B cell (primary cell): ENCODE results near the gene PAF1. TPM values are rescaled to one million over a fixed set of nuclear protein-coding genes. Genes with fewer than 3 reads are reported as not detected.

Experiments used
- ATAC-seq: fragments of 200-7000 bp; cut with Tn5 transposase; one replicate; pipeline ENCODE4 v1.10.0; 2021; ENCODE audit warnings: low read depth, mild to moderate bottlenecking, moderate number of reproducible peaks, moderate library complexity
- CTCF ChIA-PET: fragments of 350-600 bp; sonication (Branson Sonifier 250); formaldehyde crosslinking; loops from one replicate; lab custom pipeline; 2021; ENCODE audit warnings: antibody characterized with exemption, inconsistent platforms; lab: Charles Lee
- POLR2A ChIA-PET: fragments of 350-600 bp; sonication (Branson Sonifier 250); formaldehyde crosslinking; loops from one replicate; lab custom pipeline; 2021; ENCODE audit warnings: antibody characterized with exemption; lab: Charles Lee
- DNase-seq: peaks from one replicate; pipeline ENCODE4 v3.0.0; 2013
- H2AFZ ChIP-seq: 2 replicates; pipeline ENCODE4 v1.6.1; 2012; ENCODE audit warnings: mild to moderate bottlenecking, low read depth, low read length; ENCODE audit not compliant: insufficient read depth, poor library complexity, severe bottlenecking
- H3K27ac ChIP-seq, 2 donors: 1 replicate in 1 of 2; 2 replicates in 1 of 2; pipeline ENCODE4 v1.5.1; 2012 to 2013; ENCODE audit warnings: low read length in 2 of 2, mild to moderate bottlenecking in 2 of 2, moderate library complexity in 1 of 2
- H3K27me3 ChIP-seq, 4 experiments: fragments of 200-600 bp in 1 of 4; sonication (generic) in 1 of 4; replicated peaks in 1 of 4; 1 replicate in 2 of 4; 2 replicates in 2 of 4; pipeline versions ENCODE4 v1.6.1 to v1.7.0; 2013 to 2016; ENCODE audit warnings: low read length in 3 of 4, mild to moderate bottlenecking in 2 of 4, mixed read lengths in 1 of 4, moderate library complexity in 1 of 4; ENCODE audit not compliant: insufficient read depth in 4 of 4, control insufficient read depth in 3 of 4; ENCODE audit errors: control extremely low read depth in 1 of 4
- H3K36me3 ChIP-seq, 2 experiments: replicated peaks in 1 of 2; 1 replicate in 1 of 2; 2 replicates in 1 of 2; pipeline versions ENCODE4 v1.6.1 to v1.7.1; 2013; ENCODE audit warnings: low read length in 1 of 2; ENCODE audit not compliant: insufficient read depth in 2 of 2, control insufficient read depth in 1 of 2; ENCODE audit errors: control extremely low read depth in 1 of 2, extremely low read depth in 1 of 2
- H3K4me1 ChIP-seq, 2 donors: fragments of 200-600 bp in 1 of 2; sonication (generic) in 1 of 2; 1 replicate in 1 of 2; 2 replicates in 1 of 2; pipeline versions ENCODE4 v1.5.1 to v1.6.1; 2013 to 2017; ENCODE audit warnings: low read length in 2 of 2; ENCODE audit not compliant: control insufficient read depth in 2 of 2, insufficient read depth in 2 of 2
- H3K4me2 ChIP-seq: replicated peaks from 2 replicates; pipeline ENCODE3; 2012; ENCODE audit warnings: mild to moderate bottlenecking, low read depth, low read length; ENCODE audit not compliant: poor library complexity, severe bottlenecking
- H3K4me3 ChIP-seq, 5 experiments: fragments of 200-600 bp in 1 of 5; sonication (generic) in 1 of 5; 1 replicate in 3 of 5; 2 replicates in 2 of 5; pipeline versions ENCODE4 v1.5.1 to v1.7.0; 2011 to 2016; ENCODE audit warnings: low read length in 4 of 5, mild to moderate bottlenecking in 4 of 5, low read depth in 2 of 5, control low read depth in 1 of 5, moderate library complexity in 1 of 5; ENCODE audit not compliant: insufficient read depth in 1 of 5; ENCODE audit errors: control extremely low read depth in 1 of 5, extremely low read depth in 1 of 5
- H3K79me2 ChIP-seq: fragments of 200-600 bp; sonication (generic); one replicate; pipeline ENCODE4 v1.6.0; 2016; ENCODE audit warnings: low read length; ENCODE audit not compliant: control insufficient read depth, insufficient read depth
- H3K9ac ChIP-seq: fragments of 200-600 bp; sonication (generic); 2 replicates; pipeline ENCODE4 v1.6.1; 2017; ENCODE audit warnings: mild to moderate bottlenecking, low read length, moderate library complexity
- H3K9me3 ChIP-seq, 3 donors: one replicate each; pipeline versions ENCODE4 v1.6.1 to v1.7.1; 2013; ENCODE audit warnings: low read length in 2 of 3; ENCODE audit not compliant: control insufficient read depth in 2 of 3, insufficient read depth in 1 of 3; ENCODE audit errors: control extremely low read depth in 1 of 3
- H4K20me1 ChIP-seq: 2 replicates; pipeline ENCODE4 v1.6.0; 2012; ENCODE audit warnings: mild to moderate bottlenecking, low read length; ENCODE audit not compliant: insufficient read depth, control insufficient read depth, poor library complexity, severe bottlenecking
- H3K27ac Mint-ChIP-seq: one replicate; pipeline ENCODE4 v1.8.0; 2021; ENCODE audit warnings: mixed read lengths
- H3K27me3 Mint-ChIP-seq: one replicate; pipeline ENCODE4 v1.8.0; 2021; ENCODE audit warnings: mixed read lengths
- H3K4me1 Mint-ChIP-seq: one replicate; pipeline ENCODE4 v1.8.0; 2021; ENCODE audit warnings: mixed read lengths
- H3K4me3 Mint-ChIP-seq: one replicate; pipeline ENCODE4 v1.8.0; 2021; ENCODE audit warnings: mixed read lengths
- H3K9me3 Mint-ChIP-seq: one replicate; pipeline ENCODE4 v1.8.0; 2022; ENCODE audit warnings: mixed read lengths; ENCODE audit not compliant: insufficient read depth
- CTCF ChIP-seq: fragments of 200-600 bp; IDR thresholded peaks from one replicate; pipeline ENCODE4 v1.8.0; 2022; ENCODE audit warnings: antibody characterized with exemption, mild to moderate bottlenecking
- EZH2 ChIP-seq: IDR thresholded peaks from 2 replicates; pipeline ENCODE4 v1.6.1; 2012; ENCODE audit warnings: borderline replicate concordance, low read depth, mild to moderate bottlenecking, moderate library complexity, low read length; ENCODE audit not compliant: insufficient read depth, poor library complexity, severe bottlenecking
- WGBS: methylation state at CpG from one replicate; pipeline ENCODE4 v1.1.5; 2013; ENCODE audit warnings: missing lambda C conversion rate; ENCODE audit not compliant: insufficient coverage; 5-methylcytosine and 5-hydroxymethylcytosine counted together
- intact Hi-C: fragments of 100-400 bp; cut with micrococcal nuclease; formaldehyde crosslinking; loops from one replicate; pipeline ENCODE4 v1.10.0; 2022
- polyA plus RNA-seq: library from polyadenylated mRNA; depleted of rRNA; stranded (reverse); fragments of >200 nt; gene quantifications from 2 replicates; pipeline ENCODE4 v1.2.3, GENCODE V29; 2012
- total RNA-seq, 2 donors: library from RNA; stranded (reverse); fragments of 120-200 nt in 1 of 2; gene quantifications; 1 replicate in 1 of 2; 2 replicates in 1 of 2; pipeline versions ENCODE4 v1.2.3 to v1.2.4, GENCODE V29; 2013 to 2022

Gene PAF1
- total and polyA plus RNA-seq, 2 donors (not counting 1 experiment from before 2014, with no cell fraction given) = 59.9 to 387 TPM

- H3K4me1 Mint-ChIP-seq = peaks cover 44% of the 10 kb centered on the region
- intact Hi-C loops = loop anchor here (1.0 kb wide), 1 partner anchor 43 kb away; the partner anchor contains the start of genes MED29 and PAF1
- H3K4me2 ChIP-seq = peak overlapping the region; percentile 92
Observed at GRCh38 chr19:39434123-39435076, 43.5 kb upstream of the PAF1 start.

More at GRCh38 chr19:39434123-39435076, 43.5 kb upstream of the PAF1 start:
- Histone ChIP-seq H3K4me3 (peak overlapping the region in 4 of 5 experiments; percentile 65 to 100 (median 86)), H3K27ac (peak overlapping the region in 1 of 2 donors; percentile 93), H3K4me1 (peaks cover 23 to 33% of the 10 kb centered on the region in 2 donors), H3K79me2 (peaks cover 49% of the 10 kb centered on the region), H3K36me3 (peaks cover 7 to 37% of the 10 kb centered on the region in 2 experiments), H4K20me1 (peaks cover 34% of the 10 kb centered on the region), H2AFZ (no peak overlapping the region), H3K9ac (peak overlapping the region; percentile 96), H3K27me3 (no peaks in the 10 kb centered on the region), H3K9me3 (no peaks in the 10 kb centered on the region)
- ChIA-PET CTCF (interaction anchor here (1.5 to 1.8 kb wide), 5 partner anchors 11 to 43 kb away, joined by 6 to 28 read pairs (median 9); partner anchors contain the start of genes MED29, PAF1, PLEKHG2 and SUPT5H), POLR2A (interaction anchor here (0.6 to 1.9 kb wide), 11 partner anchors 8 to 99 kb away, joined by 3 to 42 read pairs (median 10); partner anchors contain the start of genes GMFG, PLEKHG2, SAMD4B and SUPT5H)
- TF ChIP-seq CTCF (no peak), EZH2 (no peak)
- ATAC-seq (no peak), DNase-seq (no peak)
- H3K9me3 Mint-ChIP-seq = no peaks in the 10 kb centered on the region
- 38% methylated on average over 8 of the region's 10 CpGs for WGBS
- H3K27ac Mint-ChIP-seq = peak overlapping the region; percentile 53
- H3K4me3 Mint-ChIP-seq = peak overlapping the region; percentile 100
- H3K27me3 Mint-ChIP-seq = no peaks in the 10 kb centered on the region
